ENCODE results near the gene EXD2. TPM values are rescaled to one million over a fixed set of nuclear protein-coding genes. Genes with fewer than 3 reads are reported as not detected.
A peak's percentile ranks its signal among the peaks of the same experiment; 100 is the strongest.

Gene EXD2
- total RNA-seq, 2 donors from 2014 or later, result 14.6 to 16.7 TPM

GRCh38 chr14:69152181-69152901 lies 39.0 kb upstream of the EXD2 start:
- no peak for TF ChIP-seq CTCF (IDR thresholded peaks at IDR 0.05)
- Histone ChIP-seq H3K36me3 (peaks cover 5% of the 10 kb centered on the region), H3K4me3 (peak overlapping the region; percentile 81 to 96), H3K4me1 (peaks cover 0 to 36% of the 10 kb centered on the region in 2 donors), H3K27me3 (no peaks in the 10 kb centered on the region), H3K9me3 (no peaks in the 10 kb centered on the region), H3K27ac (peak overlapping the region; percentile 98)
- DNase-seq (ENCODE audit: low spot score), result no peak

GRCh38 chr14:69152902-69153151 lies 38.5 kb upstream of the EXD2 start, which contains the start of gene DCAF5:
Gene DCAF5 (minus strand): TSS chr14:69153119. CDS start chr14:69152978, 141 bp downstream.
- DNase-seq (ENCODE audit: low spot score), result peak; percentile 91
- Histone ChIP-seq H3K27me3 (no peaks in the 10 kb centered on the region), H3K4me1 (peaks cover 0 to 31% of the 10 kb centered on the region in 2 donors), H3K4me3 (peak within 1 kb of the TSS; percentile 81 to 96), H3K27ac (peak within 1 kb of the TSS; percentile 98), H3K36me3 (peaks cover 5% of the 10 kb centered on the region), H3K9me3 (no peaks in the 10 kb centered on the region)
- no peak for TF ChIP-seq CTCF (IDR thresholded peaks at IDR 0.05)

GRCh38 chr14:69153152-69153872 lies 38.0 kb upstream of the EXD2 start:
- Histone ChIP-seq H3K36me3 (peaks cover 5% of the 10 kb centered on the region), H3K27ac (peak overlapping the region; percentile 98), H3K9me3 (no peaks in the 10 kb centered on the region), H3K27me3 (no peaks in the 10 kb centered on the region), H3K4me1 (peaks cover 0 to 27% of the 10 kb centered on the region in 2 donors), H3K4me3 (peak overlapping the region; percentile 81 to 96)
- TF ChIP-seq CTCF (IDR thresholded peaks at IDR 0.05), result peak in 1 of 2 donors; percentile 16
- no peak for DNase-seq (ENCODE audit: low spot score)

GRCh38 chr14:69153873-69154270 lies 37.4 kb upstream of the EXD2 start:
- no peak for TF ChIP-seq CTCF (IDR thresholded peaks at IDR 0.05)
- Histone ChIP-seq H3K4me1 (peaks cover 0 to 23% of the 10 kb centered on the region in 2 donors), H3K9me3 (no peaks in the 10 kb centered on the region), H3K36me3 (peaks cover 2% of the 10 kb centered on the region), H3K27ac (peak overlapping the region; percentile 98), H3K4me3 (peak overlapping the region; percentile 81 to 96), H3K27me3 (no peaks in the 10 kb centered on the region)
- peak; percentile 67 for DNase-seq (ENCODE audit: low spot score)

GRCh38 chr14:69154779-69155178 lies 36.5 kb upstream of the EXD2 start:
- Histone ChIP-seq H3K4me3 (no peak overlapping the region), H3K9me3 (no peaks in the 10 kb centered on the region), H3K36me3 (no peaks in the 10 kb centered on the region), H3K27ac (no peak overlapping the region), H3K27me3 (no peaks in the 10 kb centered on the region), H3K4me1 (peaks cover 0 to 21% of the 10 kb centered on the region in 2 donors)
- DNase-seq (ENCODE audit: low spot score), result no peak
- TF ChIP-seq CTCF (IDR thresholded peaks at IDR 0.05), result no peak
